IPS DF 6.9 (cell line): ENCODE results near the gene TMEM240.
A peak's percentile ranks its signal among the peaks of the same experiment; 100 is the strongest.

ENCODE experiments used
- DNase-seq: peaks from one replicate; pipeline ENCODE4 v3.0.0-alpha.2; 2013; ENCODE audit warnings: low read depth, low spot score
- H3K27ac ChIP-seq: one replicate; pipeline ENCODE4 v1.5.1; 2013; ENCODE audit warnings: low read length, control low read depth
- H3K27me3 ChIP-seq: 2 replicates; pipeline ENCODE4 v1.6.1; 2013; ENCODE audit warnings: mild to moderate bottlenecking, low read length; ENCODE audit not compliant: control insufficient read depth, insufficient read depth
- H3K36me3 ChIP-seq: 2 replicates; pipeline ENCODE4 v1.6.1; 2013; ENCODE audit warnings: low read length; ENCODE audit not compliant: control insufficient read depth, insufficient read depth
- H3K4me1 ChIP-seq: 2 replicates; pipeline ENCODE4 v1.6.1; 2013; ENCODE audit warnings: low read length; ENCODE audit not compliant: control insufficient read depth, insufficient read depth
- H3K4me3 ChIP-seq: 2 replicates; pipeline ENCODE4 v1.5.1; 2013; ENCODE audit warnings: mild to moderate bottlenecking, low read length
- H3K9me3 ChIP-seq: 2 replicates; pipeline ENCODE4 v1.6.1; 2013; ENCODE audit warnings: low read length, inconsistent platforms; ENCODE audit not compliant: control insufficient read depth, insufficient read depth
- WGBS: extraction: QIAGEN DNeasy Blood & Tissue Kit; methylation state at CpG from one replicate; pipeline ENCODE4 v1.1.7; 2013; ENCODE audit warnings: mixed read lengths, missing lambda C conversion rate; ENCODE audit not compliant: insufficient read length, insufficient coverage; 5-methylcytosine and 5-hydroxymethylcytosine counted together

TMEM240 gene

GRCh38 chr1:1540090-1540817 is at the start of gene TMEM240:
Gene TMEM240 (minus strand): TSS chr1:1540624. CDS start chr1:1540346, 278 bp downstream.
- no CpG with 5 or more reads among the region's 100 CpGs for WGBS
- Histone ChIP-seq H3K27ac (no peak within 1 kb of the TSS), H3K9me3 (no peaks in the 10 kb centered on the region), H3K27me3 (no peaks in the 10 kb centered on the region), H3K4me3 (peak within 1 kb of the TSS; percentile 86), H3K36me3 (peaks cover 17% of the 10 kb centered on the region; the same call in 1 of the 2 replicates), H3K4me1 (peaks cover 4% of the 10 kb centered on the region; the same call in 1 of the 2 replicates)
- peak; percentile 57 for DNase-seq

GRCh38 chr1:1583347-1584010 is 43.1 kb upstream of the TMEM240 start:
- H3K9me3 ChIP-seq, result no peaks in the 10 kb centered on the region
- H3K27ac ChIP-seq, result no peak overlapping the region
- no peak overlapping the region for H3K4me3 ChIP-seq
- DNase-seq, result no peak
- no CpG with 5 or more reads among the region's 23 CpGs for WGBS
- H3K36me3 ChIP-seq, result no peaks in the 10 kb centered on the region
- no peaks in the 10 kb centered on the region for H3K4me1 ChIP-seq
- no peaks in the 10 kb centered on the region for H3K27me3 ChIP-seq

- H3K27ac ChIP-seq, result no peak overlapping the region
- H3K36me3 ChIP-seq, result no peaks in the 10 kb centered on the region
- H3K27me3 ChIP-seq, result no peaks in the 10 kb centered on the region
- no peak overlapping the region for H3K4me3 ChIP-seq
- H3K4me1 ChIP-seq, result no peaks in the 10 kb centered on the region
- WGBS, result no CpG with 5 or more reads among the region's 9 CpGs
- DNase-seq, result no peak
- no peaks in the 10 kb centered on the region for H3K9me3 ChIP-seq
These were observed 42.3 kb upstream of the TMEM240 start for GRCh38 chr1:1582585-1583346.

- no peak overlapping the region for H3K27ac ChIP-seq
- H3K4me1 ChIP-seq, result no peaks in the 10 kb centered on the region
- no peaks in the 10 kb centered on the region for H3K9me3 ChIP-seq
- no peak for DNase-seq
- no CpG with 5 or more reads among the region's 13 CpGs for WGBS
- no peak overlapping the region; the same call in 1 of the 2 replicates for H3K4me3 ChIP-seq
- H3K36me3 ChIP-seq, result no peaks in the 10 kb centered on the region
- H3K27me3 ChIP-seq, result no peaks in the 10 kb centered on the region
These were observed 38.0 kb upstream of the TMEM240 start for GRCh38 chr1:1578371-1578940.

GRCh38 chr1:1577367-1578011 is 37.1 kb upstream of the TMEM240 start:
- no peak for DNase-seq
- H3K27me3 ChIP-seq, result no peaks in the 10 kb centered on the region
- H3K27ac ChIP-seq, result no peak overlapping the region
- no peak overlapping the region for H3K4me3 ChIP-seq
- no peaks in the 10 kb centered on the region for H3K36me3 ChIP-seq
- no CpG with 5 or more reads among the region's 10 CpGs for WGBS
- H3K4me1 ChIP-seq, result no peaks in the 10 kb centered on the region
- no peaks in the 10 kb centered on the region for H3K9me3 ChIP-seq

- no peaks in the 10 kb centered on the region for H3K27me3 ChIP-seq
- H3K27ac ChIP-seq, result no peak within 1 kb of the TSS
- no peaks in the 10 kb centered on the region for H3K4me1 ChIP-seq
- peak within 1 kb of the TSS; percentile 99 for H3K4me3 ChIP-seq
- no peak for DNase-seq
- no peaks in the 10 kb centered on the region for H3K9me3 ChIP-seq
- H3K36me3 ChIP-seq, result no peaks in the 10 kb centered on the region
- no CpG with 5 or more reads among the region's 87 CpGs for WGBS
These were observed 34.5 kb upstream of the TMEM240 start, which contains the start of gene SSU72 for GRCh38 chr1:1574721-1575537. Gene SSU72 (minus strand): TSS chr1:1574863. CDS start chr1:1574557, 306 bp downstream.

GRCh38 chr1:1573843-1574720 is 33.7 kb upstream of the TMEM240 start:
- no peak for DNase-seq
- H3K27ac ChIP-seq, result no peak overlapping the region
- H3K9me3 ChIP-seq, result no peaks in the 10 kb centered on the region
- no peaks in the 10 kb centered on the region for H3K4me1 ChIP-seq
- H3K36me3 ChIP-seq, result no peaks in the 10 kb centered on the region
- WGBS, result no CpG with 5 or more reads among the region's 96 CpGs
- peak overlapping the region; percentile 99 for H3K4me3 ChIP-seq
- H3K27me3 ChIP-seq, result no peaks in the 10 kb centered on the region

DNA sequence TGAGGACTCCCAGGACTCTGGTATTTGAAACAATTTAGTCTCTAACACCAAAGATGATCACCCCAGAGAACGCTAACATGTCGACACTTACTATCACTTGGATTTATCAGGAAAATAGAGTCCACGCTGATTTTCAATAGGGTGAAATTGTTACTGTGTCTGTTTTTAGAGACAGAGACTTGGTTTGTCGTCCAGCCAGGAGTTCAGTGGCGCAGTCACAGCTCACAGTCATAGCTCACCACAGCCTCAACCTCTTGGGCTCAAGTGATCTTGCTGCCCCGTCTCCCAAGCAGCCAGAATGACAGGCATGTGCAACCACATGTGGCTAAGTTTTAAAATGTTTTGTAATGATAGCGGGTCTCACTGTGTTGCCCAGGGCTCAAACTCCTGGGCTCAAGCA is 28.9 kb upstream of the TMEM240 start:
- peaks cover 3% of the 10 kb centered on the region for H3K36me3 ChIP-seq
- no peak overlapping the region for H3K27ac ChIP-seq
- no peak for DNase-seq
- H3K27me3 ChIP-seq, result no peaks in the 10 kb centered on the region
- no peak overlapping the region for H3K4me3 ChIP-seq
- H3K9me3 ChIP-seq, result no peaks in the 10 kb centered on the region
- WGBS, result no CpG with 5 or more reads among the region's 7 CpGs
- H3K4me1 ChIP-seq, result no peaks in the 10 kb centered on the region

GRCh38 chr1:1567891-1568291 is 27.5 kb upstream of the TMEM240 start:
- no peak overlapping the region for H3K4me3 ChIP-seq
- no peaks in the 10 kb centered on the region for H3K9me3 ChIP-seq
- WGBS, result no CpG with 5 or more reads among the region's 10 CpGs
- no peak for DNase-seq
- H3K27ac ChIP-seq, result no peak overlapping the region
- H3K4me1 ChIP-seq, result no peaks in the 10 kb centered on the region
- H3K36me3 ChIP-seq, result peaks cover 7% of the 10 kb centered on the region
- H3K27me3 ChIP-seq, result no peaks in the 10 kb centered on the region
